Testis (tissue), 3 donors: ENCODE data around the gene RPL22. TPM values are rescaled to one million over a fixed set of nuclear protein-coding genes. Genes with fewer than 3 reads are reported as not detected.
A peak's percentile ranks its signal among the peaks of the same experiment; 100 is the strongest.

Experiments used
- DNase-seq: peaks from one replicate; pipeline ENCODE4 v3.0.0-alpha.2; 2019
- H3K27ac ChIP-seq, 2 donors: fragments of 200-600 bp; sonication (generic); one replicate each; pipeline ENCODE4 v1.5.1; 2019
- H3K27me3 ChIP-seq: fragments of 200-600 bp; sonication (generic); one replicate; pipeline ENCODE4 v1.5.1; 2019
- H3K36me3 ChIP-seq: fragments of 200-600 bp; sonication (generic); one replicate; pipeline ENCODE4 v1.5.1; 2017; ENCODE audit warnings: low read depth; ENCODE audit errors: missing control alignments
- H3K4me1 ChIP-seq: fragments of 200-600 bp; sonication (generic); one replicate; pipeline ENCODE4 v1.5.1; 2019
- H3K4me3 ChIP-seq, 2 donors: fragments of 200-600 bp; sonication (generic); one replicate each; pipeline ENCODE4 v1.5.1; 2017 to 2019
- H3K9me3 ChIP-seq: fragments of 200-600 bp; sonication (generic); one replicate; pipeline ENCODE4 v1.5.1; 2017
- CTCF ChIP-seq, 3 experiments: fragments of 450-650 bp in 2 of 3; fragments of 200-600 bp in 1 of 3; sonication (generic) in 1 of 3; IDR thresholded peaks; one replicate each; pipeline ENCODE4 v1.5.1; 2016 to 2019; ENCODE audit warnings: antibody characterized with exemption in 3 of 3, mild to moderate bottlenecking in 2 of 3, moderate library complexity in 1 of 3
- POLR2A ChIP-seq: fragments of 450-650 bp; IDR thresholded peaks from one replicate; pipeline ENCODE4 v1.6.1; 2017; ENCODE audit warnings: antibody characterized with exemption, mild to moderate bottlenecking, moderate library complexity
- WGBS, 2 donors: methylation state at CpG; one replicate each; pipeline ENCODE4 v1.1.5; 2018; 5-methylcytosine and 5-hydroxymethylcytosine counted together
- intact Hi-C: fragments of 100-400 bp; cut with DNase I; formaldehyde crosslinking; loops from one replicate; pipeline ENCODE4 v1.15.1; 2023; ENCODE audit warnings: low total_unique reads
- polyA plus RNA-seq: library from polyadenylated mRNA; stranded (reverse); fragments of 350-450 nt; fragmentation: Illumina TruSeq; extraction: RNeasy Lipid Tissue Mini Kit (QIAGEN cat#74804); gene quantifications from one replicate; pipeline ENCODE4 v1.2.3, GENCODE V29; 2014; ENCODE audit warnings: low read depth, low replicate concordance; ENCODE audit not compliant: insufficient read depth
- total RNA-seq, 2 donors: library from RNA; depleted of rRNA; stranded (reverse); fragments of >200 nt; gene quantifications; one replicate each; pipeline ENCODE4 v1.2.3, GENCODE V29; 2016

RPL22 gene
- total and polyA plus RNA-seq, 3 donors from 2014 or later = 95.1 to 319 (median 99.9) TPM

GRCh38 chr1:6184083-6184783, 15.2 kb downstream of the RPL22 start:
- Histone ChIP-seq H3K27me3 (no peaks in the 10 kb centered on the region), H3K9me3 (no peaks in the 10 kb centered on the region), H3K36me3 (no peaks in the 10 kb centered on the region), H3K4me3 (no peak overlapping the region), H3K4me1 (peaks cover 4% of the 10 kb centered on the region), H3K27ac (no peak overlapping the region)
- 83% methylated on average over 13 of the region's 13 CpGs for WGBS, 2 donors
- no peak for TF ChIP-seq CTCF (IDR thresholded peaks at IDR 0.05)
- TF ChIP-seq POLR2A = no peak
- intact Hi-C loops = no loop called here
- DNase-seq = no peak

- TF ChIP-seq CTCF (IDR thresholded peaks at IDR 0.05) (no peak), POLR2A (no peak)
- Histone ChIP-seq H3K36me3 (no peaks in the 10 kb centered on the region), H3K27ac (no peak overlapping the region), H3K27me3 (no peaks in the 10 kb centered on the region), H3K4me1 (peaks cover 4% of the 10 kb centered on the region), H3K4me3 (no peak overlapping the region), H3K9me3 (no peaks in the 10 kb centered on the region)
- intact Hi-C loops = no loop called here
- 68 to 78% methylated on average over 6 of the region's 6 CpGs for WGBS, 2 donors
- no peak for DNase-seq
These were observed 15.8 kb downstream of the RPL22 start for GRCh38 chr1:6183520-6183989.

GRCh38 chr1:6181347-6181770, 18.0 kb downstream of the RPL22 start:
- intact Hi-C loops = no loop called here
- H3K27ac ChIP-seq = no peak overlapping the region
- 3 to 4% methylated on average over 7 to 10 of the region's 10 CpGs for WGBS, 2 donors

GRCh38 chr1:6180707-6181311, 18.6 kb downstream of the RPL22 start:
- H3K27me3 ChIP-seq = no peaks in the 10 kb centered on the region
- peak; percentile 33 for DNase-seq
- TF ChIP-seq CTCF (IDR thresholded peaks at IDR 0.05) (no peak), POLR2A (no peak)
- intact Hi-C loops = no loop called here
- H3K27ac ChIP-seq = no peak overlapping the region
- H3K36me3 ChIP-seq = no peaks in the 10 kb centered on the region
- no peaks in the 10 kb centered on the region for H3K9me3 ChIP-seq
- WGBS, 2 donors = 1 to 2% methylated on average over 15 to 36 of the region's 36 CpGs
- peaks cover 4% of the 10 kb centered on the region for H3K4me1 ChIP-seq
- H3K4me3 ChIP-seq = peak overlapping the region; percentile 21 to 31

More at GRCh38 chr1:6181347-6181770, 18.0 kb downstream of the RPL22 start:
- no peaks in the 10 kb centered on the region for H3K9me3 ChIP-seq
- H3K36me3 ChIP-seq = no peaks in the 10 kb centered on the region
- no peak for TF ChIP-seq POLR2A
- no peak for TF ChIP-seq CTCF (IDR thresholded peaks at IDR 0.05)
- no peaks in the 10 kb centered on the region for H3K27me3 ChIP-seq
- H3K4me1 ChIP-seq = peaks cover 4% of the 10 kb centered on the region
- H3K4me3 ChIP-seq = no peak overlapping the region
- peak; percentile 48 for DNase-seq
